Measurements from ENCODE around the gene C2orf92.

DNA sequence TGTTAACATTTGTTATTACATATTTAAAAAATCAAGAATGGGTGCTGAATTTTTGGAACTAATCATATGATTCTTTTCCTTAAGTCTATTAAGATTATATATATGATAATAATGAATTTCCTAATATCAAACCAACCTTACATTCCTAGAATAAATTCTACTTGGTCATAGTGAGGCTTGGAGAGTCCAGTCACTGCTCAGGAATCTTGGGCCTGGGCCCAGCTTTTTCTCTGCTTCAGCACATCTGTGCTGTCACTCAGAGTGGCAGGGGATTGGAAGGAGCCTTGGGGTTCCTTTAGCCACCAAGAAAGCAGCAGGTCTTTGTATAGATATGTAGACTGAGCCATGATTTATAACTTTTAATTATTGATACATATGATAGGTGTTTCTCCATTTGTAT is 24.0 kb downstream of the C2orf92 start:
- TF ChIP-seq, protein P1, sequence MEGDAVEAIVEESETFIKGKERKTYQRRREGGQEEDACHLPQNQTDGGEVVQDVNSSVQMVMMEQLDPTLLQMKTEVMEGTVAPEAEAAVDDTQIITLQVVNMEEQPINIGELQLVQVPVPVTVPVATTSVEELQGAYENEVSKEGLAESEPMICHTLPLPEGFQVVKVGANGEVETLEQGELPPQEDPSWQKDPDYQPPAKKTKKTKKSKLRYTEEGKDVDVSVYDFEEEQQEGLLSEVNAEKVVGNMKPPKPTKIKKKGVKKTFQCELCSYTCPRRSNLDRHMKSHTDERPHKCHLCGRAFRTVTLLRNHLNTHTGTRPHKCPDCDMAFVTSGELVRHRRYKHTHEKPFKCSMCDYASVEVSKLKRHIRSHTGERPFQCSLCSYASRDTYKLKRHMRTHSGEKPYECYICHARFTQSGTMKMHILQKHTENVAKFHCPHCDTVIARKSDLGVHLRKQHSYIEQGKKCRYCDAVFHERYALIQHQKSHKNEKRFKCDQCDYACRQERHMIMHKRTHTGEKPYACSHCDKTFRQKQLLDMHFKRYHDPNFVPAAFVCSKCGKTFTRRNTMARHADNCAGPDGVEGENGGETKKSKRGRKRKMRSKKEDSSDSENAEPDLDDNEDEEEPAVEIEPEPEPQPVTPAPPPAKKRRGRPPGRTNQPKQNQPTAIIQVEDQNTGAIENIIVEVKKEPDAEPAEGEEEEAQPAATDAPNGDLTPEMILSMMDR (tag by site-specific recombination; IDR thresholded peaks at IDR 0.05) = no peak
- TF ChIP-seq, protein P2, sequence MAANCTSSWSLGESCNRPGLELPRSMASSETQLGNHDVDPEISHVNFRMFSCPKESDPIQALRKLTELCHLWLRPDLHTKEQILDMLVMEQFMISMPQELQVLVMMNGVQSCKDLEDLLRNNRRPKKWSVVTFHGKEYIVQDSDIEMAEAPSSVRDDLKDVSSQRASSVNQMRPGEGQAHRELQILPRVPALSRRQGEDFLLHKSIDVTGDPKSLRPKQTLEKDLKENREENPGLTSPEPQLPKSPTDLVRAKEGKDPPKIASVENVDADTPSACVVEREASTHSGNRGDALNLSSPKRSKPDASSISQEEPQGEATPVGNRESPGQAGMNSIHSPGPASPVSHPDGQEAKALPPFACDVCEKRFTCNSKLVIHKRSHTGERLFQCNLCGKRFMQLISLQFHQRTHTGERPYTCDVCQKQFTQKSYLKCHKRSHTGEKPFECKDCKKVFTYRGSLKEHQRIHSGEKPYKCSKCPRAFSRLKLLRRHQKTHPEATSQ (tag by site-specific recombination; IDR thresholded peaks at IDR 0.05) = no peak
- no peak for TF ChIP-seq ZNF670 (tag by site-specific recombination; IDR thresholded peaks at IDR 0.05; ENCODE audit: low read depth)
- no peak for TF ChIP-seq ZFP69B (tag by site-specific recombination; IDR thresholded peaks at IDR 0.05)
- TF ChIP-seq, protein P3, sequence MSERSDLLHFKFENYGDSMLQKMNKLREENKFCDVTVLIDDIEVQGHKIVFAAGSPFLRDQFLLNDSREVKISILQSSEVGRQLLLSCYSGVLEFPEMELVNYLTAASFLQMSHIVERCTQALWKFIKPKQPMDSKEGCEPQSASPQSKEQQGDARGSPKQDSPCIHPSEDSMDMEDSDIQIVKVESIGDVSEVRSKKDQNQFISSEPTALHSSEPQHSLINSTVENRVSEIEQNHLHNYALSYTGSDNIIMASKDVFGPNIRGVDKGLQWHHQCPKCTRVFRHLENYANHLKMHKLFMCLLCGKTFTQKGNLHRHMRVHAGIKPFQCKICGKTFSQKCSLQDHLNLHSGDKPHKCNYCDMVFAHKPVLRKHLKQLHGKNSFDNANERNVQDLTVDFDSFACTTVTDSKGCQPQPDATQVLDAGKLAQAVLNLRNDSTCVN (tag by site-specific recombination; optimal IDR thresholded peaks at IDR 0.05) = no peak
- no peak for TF ChIP-seq ZBTB1 (tag by site-specific recombination; IDR thresholded peaks at IDR 0.05)
- TF ChIP-seq ZNF239 (tag by site-specific recombination; IDR thresholded peaks at IDR 0.05) = no peak
- TF ChIP-seq, protein P4, sequence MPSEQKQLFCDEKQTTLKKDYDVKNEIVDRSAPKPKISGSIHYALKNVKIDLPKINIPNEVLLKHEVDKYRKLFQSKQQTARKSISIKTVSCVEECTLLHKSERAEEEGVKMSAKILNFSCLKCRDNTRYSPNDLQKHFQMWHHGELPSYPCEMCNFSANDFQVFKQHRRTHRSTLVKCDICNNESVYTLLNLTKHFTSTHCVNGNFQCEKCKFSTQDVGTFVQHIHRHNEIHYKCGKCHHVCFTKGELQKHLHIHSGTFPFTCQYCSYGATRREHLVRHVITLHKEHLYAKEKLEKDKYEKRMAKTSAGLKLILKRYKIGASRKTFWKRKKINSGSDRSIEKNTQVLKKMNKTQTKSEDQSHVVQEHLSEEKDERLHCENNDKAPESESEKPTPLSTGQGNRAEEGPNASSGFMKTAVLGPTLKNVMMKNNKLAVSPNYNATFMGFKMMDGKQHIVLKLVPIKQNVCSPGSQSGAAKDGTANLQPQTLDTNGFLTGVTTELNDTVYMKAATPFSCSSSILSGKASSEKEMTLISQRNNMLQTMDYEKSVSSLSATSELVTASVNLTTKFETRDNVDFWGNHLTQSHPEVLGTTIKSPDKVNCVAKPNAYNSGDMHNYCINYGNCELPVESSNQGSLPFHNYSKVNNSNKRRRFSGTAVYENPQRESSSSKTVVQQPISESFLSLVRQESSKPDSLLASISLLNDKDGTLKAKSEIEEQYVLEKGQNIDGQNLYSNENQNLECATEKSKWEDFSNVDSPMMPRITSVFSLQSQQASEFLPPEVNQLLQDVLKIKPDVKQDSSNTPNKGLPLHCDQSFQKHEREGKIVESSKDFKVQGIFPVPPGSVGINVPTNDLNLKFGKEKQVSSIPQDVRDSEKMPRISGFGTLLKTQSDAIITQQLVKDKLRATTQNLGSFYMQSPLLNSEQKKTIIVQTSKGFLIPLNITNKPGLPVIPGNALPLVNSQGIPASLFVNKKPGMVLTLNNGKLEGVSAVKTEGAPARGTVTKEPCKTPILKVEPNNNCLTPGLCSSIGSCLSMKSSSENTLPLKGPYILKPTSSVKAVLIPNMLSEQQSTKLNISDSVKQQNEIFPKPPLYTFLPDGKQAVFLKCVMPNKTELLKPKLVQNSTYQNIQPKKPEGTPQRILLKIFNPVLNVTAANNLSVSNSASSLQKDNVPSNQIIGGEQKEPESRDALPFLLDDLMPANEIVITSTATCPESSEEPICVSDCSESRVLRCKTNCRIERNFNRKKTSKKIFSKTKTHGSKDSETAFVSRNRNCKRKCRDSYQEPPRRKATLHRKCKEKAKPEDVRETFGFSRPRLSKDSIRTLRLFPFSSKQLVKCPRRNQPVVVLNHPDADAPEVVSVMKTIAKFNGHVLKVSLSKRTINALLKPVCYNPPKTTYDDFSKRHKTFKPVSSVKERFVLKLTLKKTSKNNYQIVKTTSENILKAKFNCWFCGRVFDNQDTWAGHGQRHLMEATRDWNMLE (tag by site-specific recombination; conservative IDR thresholded peaks at IDR 0.05; ENCODE audit: low read depth) = no peak
- TF ChIP-seq WT1 (tag by site-specific recombination; IDR thresholded peaks at IDR 0.05) = no peak
